ENCODE measurements around the gene SLC7A7. TPM values are rescaled to one million over a fixed set of nuclear protein-coding genes. Genes with fewer than 3 reads are reported as not detected.

SLC7A7 gene
- total and polyA plus RNA-seq, 10 of the 15 experiments (the other 5 are each of a cell fraction or from before 2014, with no cell fraction given): 27.8 to 79.2 (median 50.8) TPM

DNA sequence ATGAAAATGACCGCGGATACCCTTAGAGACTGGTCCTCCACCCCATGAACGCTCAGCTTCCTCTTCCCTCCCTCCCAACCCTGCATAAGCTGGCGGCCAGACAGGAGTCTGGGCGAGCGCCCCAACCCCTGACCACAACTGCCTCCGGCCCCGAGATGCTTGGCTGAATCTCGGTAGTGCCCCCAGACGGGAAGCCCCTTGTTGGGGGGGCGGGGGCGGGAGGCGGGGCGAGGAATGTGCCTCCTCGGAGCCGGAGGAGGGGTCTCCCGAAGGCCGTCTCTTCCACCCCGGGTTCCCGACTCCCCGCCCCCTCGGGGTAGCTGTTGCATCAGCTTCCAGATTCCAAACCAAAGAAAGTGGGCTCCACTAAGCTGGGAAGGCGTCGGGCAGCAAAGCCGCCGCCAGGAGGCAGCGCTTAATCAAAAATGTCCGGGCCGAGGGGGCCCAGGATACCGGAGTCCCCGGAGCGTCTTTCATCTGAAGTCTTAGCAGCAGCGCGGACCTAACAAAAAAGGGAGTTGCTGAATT lies 7.4 kb upstream of the SLC7A7 start (continued):
- 0 out of 2 replicates have a peak, but pooled peaks have one; percentile 44 for TF ChIP-seq ZNF592 (IDR thresholded peaks at IDR 0.05)
- TF ChIP-seq FOXM1 (IDR thresholded peaks at IDR 0.05; ENCODE audit: low read depth, low read length): peak; percentile 67; the same call in 1 of the 2 replicates
- no peak for TF ChIP-seq ZBED1 (IDR thresholded peaks at IDR 0.05; ENCODE audit: borderline replicate concordance)
- no peak for TF ChIP-seq RCOR1 (conservative IDR thresholded peaks at IDR 0.05; ENCODE audit: low read depth, low read length)
- 0 out of 4 replicates have a peak, but pooled peaks of 1 of the 2 experiments have one; percentile 25 for TF ChIP-seq EP300 (IDR thresholded peaks at IDR 0.05; ENCODE audit: borderline replicate concordance in 1 of 2, control insufficient read depth in 1 of 2, low read depth in 2 of 2, low read length in 2 of 2)
- TF ChIP-seq, protein P1, sequence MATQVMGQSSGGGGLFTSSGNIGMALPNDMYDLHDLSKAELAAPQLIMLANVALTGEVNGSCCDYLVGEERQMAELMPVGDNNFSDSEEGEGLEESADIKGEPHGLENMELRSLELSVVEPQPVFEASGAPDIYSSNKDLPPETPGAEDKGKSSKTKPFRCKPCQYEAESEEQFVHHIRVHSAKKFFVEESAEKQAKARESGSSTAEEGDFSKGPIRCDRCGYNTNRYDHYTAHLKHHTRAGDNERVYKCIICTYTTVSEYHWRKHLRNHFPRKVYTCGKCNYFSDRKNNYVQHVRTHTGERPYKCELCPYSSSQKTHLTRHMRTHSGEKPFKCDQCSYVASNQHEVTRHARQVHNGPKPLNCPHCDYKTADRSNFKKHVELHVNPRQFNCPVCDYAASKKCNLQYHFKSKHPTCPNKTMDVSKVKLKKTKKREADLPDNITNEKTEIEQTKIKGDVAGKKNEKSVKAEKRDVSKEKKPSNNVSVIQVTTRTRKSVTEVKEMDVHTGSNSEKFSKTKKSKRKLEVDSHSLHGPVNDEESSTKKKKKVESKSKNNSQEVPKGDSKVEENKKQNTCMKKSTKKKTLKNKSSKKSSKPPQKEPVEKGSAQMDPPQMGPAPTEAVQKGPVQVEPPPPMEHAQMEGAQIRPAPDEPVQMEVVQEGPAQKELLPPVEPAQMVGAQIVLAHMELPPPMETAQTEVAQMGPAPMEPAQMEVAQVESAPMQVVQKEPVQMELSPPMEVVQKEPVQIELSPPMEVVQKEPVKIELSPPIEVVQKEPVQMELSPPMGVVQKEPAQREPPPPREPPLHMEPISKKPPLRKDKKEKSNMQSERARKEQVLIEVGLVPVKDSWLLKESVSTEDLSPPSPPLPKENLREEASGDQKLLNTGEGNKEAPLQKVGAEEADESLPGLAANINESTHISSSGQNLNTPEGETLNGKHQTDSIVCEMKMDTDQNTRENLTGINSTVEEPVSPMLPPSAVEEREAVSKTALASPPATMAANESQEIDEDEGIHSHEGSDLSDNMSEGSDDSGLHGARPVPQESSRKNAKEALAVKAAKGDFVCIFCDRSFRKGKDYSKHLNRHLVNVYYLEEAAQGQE (IDR thresholded peaks at IDR 0.05; ENCODE audit: low read depth, low read length): no peak
- no peak for TF ChIP-seq ATF7 (IDR thresholded peaks at IDR 0.05; ENCODE audit: low read depth)
- no peak for TF ChIP-seq SMAD5 (IDR thresholded peaks at IDR 0.05; ENCODE audit: low read depth)

All from GM12878 (cell line).